ENCODE measurements around the gene BTNL9. TPM values are rescaled to one million over a fixed set of nuclear protein-coding genes. Genes with fewer than 3 reads are reported as not detected.

The BTNL9 gene
- total RNA-seq, 5 donors from 2014 or later (not counting 1 experiment from before 2014, with no cell fraction given), result 0.41 to 0.95 (median 0.66) TPM; not detected in 2

DNA sequence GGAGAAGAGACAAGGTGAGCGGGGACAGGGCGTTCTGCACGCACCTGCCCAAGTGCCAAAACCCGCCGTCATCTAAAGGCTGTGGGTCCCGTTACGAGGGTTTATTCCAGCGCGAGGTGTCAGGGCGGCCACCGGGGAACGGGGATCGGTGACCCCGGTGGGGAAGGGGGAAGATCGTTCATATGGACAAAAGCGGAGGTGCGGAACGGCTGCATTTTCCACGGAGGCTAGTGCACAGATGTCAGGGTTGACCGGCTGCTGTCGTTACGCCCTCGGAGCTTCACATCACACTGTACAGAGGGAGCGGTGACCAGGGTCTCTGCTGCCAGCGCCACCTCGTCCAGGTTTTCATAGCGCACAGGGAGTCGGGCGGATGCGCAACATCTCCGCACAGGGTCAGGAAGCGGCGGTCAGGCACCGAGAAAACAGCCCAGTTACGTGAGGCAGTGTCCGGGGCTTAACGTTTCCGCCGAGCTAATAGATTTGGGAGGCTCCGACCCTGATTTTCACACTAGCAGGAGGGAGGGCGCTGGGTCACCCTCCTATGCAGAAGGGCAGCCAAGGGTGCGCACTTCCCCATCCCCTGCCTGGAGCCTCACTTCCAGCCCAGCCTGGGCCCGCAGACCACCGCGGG, 13.5 kb downstream of the BTNL9 start:
- CTCF ChIA-PET, result no interaction called here
- Histone ChIP-seq H3K4me3 (ENCODE audit: control insufficient read depth in 1 of 2, extremely low read depth in 1 of 2, low read length in 1 of 2) (peak overlapping the region; percentile 15 to 70), H3K4me1 (ENCODE audit: control insufficient read depth in 1 of 2, extremely low read depth in 1 of 2, insufficient read depth in 2 of 2, low read length in 2 of 2) (peaks cover 0 to 14% of the 10 kb centered on the region in 2 experiments), H3K27ac (ENCODE audit: low read length) (no peak overlapping the region), H3K9me3 (no peaks in the 10 kb centered on the region), H3K36me3 (ENCODE audit: control insufficient read depth in 2 of 2, extremely low read depth in 1 of 2, insufficient read depth in 1 of 2, low read length in 1 of 2) (no peaks in the 10 kb centered on the region), H3K27me3 (replicated peaks in 1 of 2; ENCODE audit: control insufficient read depth in 2 of 2, extremely low read depth in 1 of 2, insufficient read depth in 2 of 2, low read length in 1 of 2) (peaks cover 11 to 64% of the 10 kb centered on the region in 2 experiments)
- ATAC-seq (replicated peaks in 1 of 4) (peak in 1 of 4 experiments; percentile 13), DNase-seq (no peak)
- peaks cover 17 to 21% (median 20%) of the 10 kb centered on the region in 3 donors for H3K4me1 Mint-ChIP-seq
- H3K27me3 Mint-ChIP-seq, result peaks cover 78 to 83% of the 10 kb centered on the region in 2 donors
- 6% methylated on average over 44 of the region's 45 CpGs for WGBS (ENCODE audit: insufficient coverage)
- no peaks in the 10 kb centered on the region for H3K9me3 Mint-ChIP-seq
- H3K4me3 Mint-ChIP-seq, result peak overlapping the region; percentile 59 to 81 (median 65)
- no peak overlapping the region for H3K27ac Mint-ChIP-seq
- no peaks in the 10 kb centered on the region for H3K36me3 Mint-ChIP-seq
- POLR2A ChIA-PET, result no interaction called here

DNA sequence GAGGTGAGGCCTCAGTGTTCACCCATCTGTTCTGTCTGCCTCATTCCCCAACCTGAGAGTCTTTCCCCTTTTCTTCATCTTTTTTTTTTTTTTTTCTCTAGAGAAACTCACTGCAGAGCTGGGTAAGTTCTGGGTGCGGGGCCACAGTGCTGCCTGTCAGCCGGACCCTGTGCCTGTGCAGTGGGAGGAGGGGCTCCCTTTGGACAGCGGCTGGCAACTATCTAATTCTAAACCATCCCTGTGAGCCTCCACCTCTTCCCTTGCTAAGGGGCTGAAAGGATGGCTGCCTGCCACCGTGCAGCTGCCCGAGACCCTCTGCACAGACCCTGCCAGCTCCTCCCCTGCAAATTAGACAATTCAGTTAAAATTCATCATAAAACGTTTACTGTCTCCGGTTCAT, 14.1 kb downstream of the BTNL9 start:
- Histone ChIP-seq H3K27me3 (replicated peaks in 1 of 2; ENCODE audit: control insufficient read depth in 2 of 2, extremely low read depth in 1 of 2, insufficient read depth in 2 of 2, low read length in 1 of 2) (peaks cover 11 to 69% of the 10 kb centered on the region in 2 experiments), H3K27ac (ENCODE audit: low read length) (no peak overlapping the region), H3K4me1 (ENCODE audit: control insufficient read depth in 1 of 2, extremely low read depth in 1 of 2, insufficient read depth in 2 of 2, low read length in 2 of 2) (peaks cover 0 to 14% of the 10 kb centered on the region in 2 experiments), H3K9me3 (no peaks in the 10 kb centered on the region), H3K36me3 (ENCODE audit: control insufficient read depth in 2 of 2, extremely low read depth in 1 of 2, insufficient read depth in 1 of 2, low read length in 1 of 2) (no peaks in the 10 kb centered on the region), H3K4me3 (ENCODE audit: control insufficient read depth in 1 of 2, extremely low read depth in 1 of 2, low read length in 1 of 2) (no peak overlapping the region)
- Mint-ChIP-seq H3K9me3 (no peaks in the 10 kb centered on the region), H3K27me3 (peaks cover 82 to 84% of the 10 kb centered on the region in 2 donors), H3K4me3 (peak overlapping the region; percentile 31 to 81 (median 42)), H3K4me1 (peaks cover 20 to 21% (median 21%) of the 10 kb centered on the region in 3 donors), H3K27ac (no peak overlapping the region), H3K36me3 (no peaks in the 10 kb centered on the region)
- ChIA-PET CTCF (no interaction called here), POLR2A (no interaction called here)
- ATAC-seq (replicated peaks in 1 of 4) (no peak), DNase-seq (no peak)
- 42% methylated on average over 6 of the region's 7 CpGs for WGBS (ENCODE audit: insufficient coverage)

GRCh38 chr5:181054871-181055459, 14.9 kb downstream of the BTNL9 start:
- no peaks in the 10 kb centered on the region for H3K9me3 ChIP-seq
- no peak overlapping the region for H3K4me3 ChIP-seq (ENCODE audit: control insufficient read depth in 1 of 2, extremely low read depth in 1 of 2, low read length in 1 of 2)
- 47% methylated on average over 3 of the region's 7 CpGs for WGBS (ENCODE audit: insufficient coverage)
- ChIA-PET POLR2A (interaction anchor here in 1 of 2 donors (0.6 kb wide), 1 partner anchor 130 kb away, joined by 5 read pairs; no protein-coding TSS in a partner anchor), CTCF (no interaction called here)
- H3K9me3 Mint-ChIP-seq, result no peaks in the 10 kb centered on the region
- no peak overlapping the region for H3K27ac Mint-ChIP-seq
- H3K27me3 Mint-ChIP-seq, result peaks cover 76 to 82% of the 10 kb centered on the region in 2 donors
- no peaks in the 10 kb centered on the region for H3K36me3 Mint-ChIP-seq
- peaks cover 0 to 17% of the 10 kb centered on the region in 2 experiments for H3K4me1 ChIP-seq (ENCODE audit: control insufficient read depth in 1 of 2, extremely low read depth in 1 of 2, insufficient read depth in 2 of 2, low read length in 2 of 2)
- H3K27me3 ChIP-seq (replicated peaks in 1 of 2; ENCODE audit: control insufficient read depth in 2 of 2, extremely low read depth in 1 of 2, insufficient read depth in 2 of 2, low read length in 1 of 2), result peaks cover 11 to 72% of the 10 kb centered on the region in 2 experiments
- no peak overlapping the region for H3K27ac ChIP-seq (ENCODE audit: low read length)
- H3K4me3 Mint-ChIP-seq, result peak overlapping the region in 1 of 3 donors; percentile 81
- ATAC-seq (replicated peaks in 1 of 4) (no peak), DNase-seq (no peak)
- H3K4me1 Mint-ChIP-seq, result peaks cover 20 to 21% (median 21%) of the 10 kb centered on the region in 3 donors
- no peaks in the 10 kb centered on the region for H3K36me3 ChIP-seq (ENCODE audit: control insufficient read depth in 2 of 2, extremely low read depth in 1 of 2, insufficient read depth in 1 of 2, low read length in 1 of 2)

DNA sequence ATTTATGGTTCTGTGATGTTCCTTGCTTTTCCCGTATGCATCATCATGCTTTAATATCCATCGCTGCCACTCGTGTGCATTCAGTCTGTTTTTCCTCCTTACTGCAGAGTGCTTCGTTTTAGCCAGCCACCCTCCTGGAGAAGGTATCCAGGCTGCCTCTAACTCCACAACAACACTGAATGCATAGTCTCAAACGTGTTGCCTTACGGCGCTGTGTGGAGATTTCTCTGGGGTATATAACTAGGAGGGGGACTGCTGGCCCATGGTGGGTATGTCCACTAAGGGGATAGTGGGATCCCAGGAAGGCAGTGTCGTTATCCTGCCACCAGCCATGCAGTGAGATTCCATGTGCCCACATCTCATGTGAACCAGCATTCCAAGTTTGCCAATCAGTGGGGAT, 16.4 kb downstream of the BTNL9 start:
- ChIA-PET POLR2A (no interaction called here), CTCF (no interaction called here)
- no peak for DNase-seq
- Histone ChIP-seq H3K36me3 (ENCODE audit: control insufficient read depth in 2 of 2, extremely low read depth in 1 of 2, insufficient read depth in 1 of 2, low read length in 1 of 2) (no peaks in the 10 kb centered on the region), H3K4me1 (ENCODE audit: control insufficient read depth in 1 of 2, extremely low read depth in 1 of 2, insufficient read depth in 2 of 2, low read length in 2 of 2) (peaks cover 0 to 17% of the 10 kb centered on the region in 2 experiments), H3K27ac (ENCODE audit: low read length) (no peak overlapping the region), H3K27me3 (replicated peaks in 1 of 2; ENCODE audit: control insufficient read depth in 2 of 2, extremely low read depth in 1 of 2, insufficient read depth in 2 of 2, low read length in 1 of 2) (peaks cover 11 to 71% of the 10 kb centered on the region in 2 experiments), H3K4me3 (ENCODE audit: control insufficient read depth in 1 of 2, extremely low read depth in 1 of 2, low read length in 1 of 2) (no peak overlapping the region), H3K9me3 (no peaks in the 10 kb centered on the region)
- Mint-ChIP-seq H3K27me3 (peaks cover 77 to 82% of the 10 kb centered on the region in 2 donors), H3K9me3 (no peaks in the 10 kb centered on the region), H3K4me1 (peaks cover 20 to 21% (median 21%) of the 10 kb centered on the region in 3 donors), H3K36me3 (no peaks in the 10 kb centered on the region), H3K27ac (no peak overlapping the region), H3K4me3 (no peak overlapping the region)
- WGBS (ENCODE audit: insufficient coverage), result 81% methylated on average over 4 of the region's 8 CpGs
- ATAC-seq (replicated peaks in 1 of 4), result no peak

DNA sequence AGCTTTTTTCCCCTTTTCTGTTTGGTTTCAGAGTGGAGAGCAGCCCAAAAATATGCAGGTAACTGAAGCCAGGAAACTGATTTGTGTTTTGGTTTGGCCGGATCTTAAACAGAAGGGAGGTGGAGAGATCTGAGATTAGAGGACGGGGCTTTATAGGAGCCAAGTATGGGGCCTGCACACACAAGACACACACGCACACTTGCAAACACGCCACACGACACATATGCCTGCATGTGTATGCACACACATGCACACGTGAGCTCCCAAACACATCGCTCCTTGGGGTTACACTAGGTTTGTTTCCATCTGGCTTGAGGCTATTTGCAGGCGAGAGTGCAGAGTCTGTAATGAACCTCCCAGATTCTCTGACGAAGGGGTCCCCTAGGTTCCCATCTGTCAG, 18.3 kb downstream of the BTNL9 start:
- no peaks in the 10 kb centered on the region for H3K36me3 Mint-ChIP-seq
- peaks cover 12 to 15% (median 14%) of the 10 kb centered on the region in 3 donors for H3K4me1 Mint-ChIP-seq
- Histone ChIP-seq H3K4me1 (ENCODE audit: control insufficient read depth in 1 of 2, extremely low read depth in 1 of 2, insufficient read depth in 2 of 2, low read length in 2 of 2) (peaks cover 0 to 11% of the 10 kb centered on the region in 2 experiments), H3K36me3 (ENCODE audit: control insufficient read depth in 2 of 2, extremely low read depth in 1 of 2, insufficient read depth in 1 of 2, low read length in 1 of 2) (no peaks in the 10 kb centered on the region), H3K27ac (ENCODE audit: low read length) (no peak overlapping the region), H3K27me3 (replicated peaks in 1 of 2; ENCODE audit: control insufficient read depth in 2 of 2, extremely low read depth in 1 of 2, insufficient read depth in 2 of 2, low read length in 1 of 2) (peaks cover 11 to 67% of the 10 kb centered on the region in 2 experiments), H3K4me3 (ENCODE audit: control insufficient read depth in 1 of 2, extremely low read depth in 1 of 2, low read length in 1 of 2) (no peak overlapping the region), H3K9me3 (no peaks in the 10 kb centered on the region)
- H3K27me3 Mint-ChIP-seq, result peaks cover 83 to 92% of the 10 kb centered on the region in 2 donors
- no peaks in the 10 kb centered on the region for H3K9me3 Mint-ChIP-seq
- no peak overlapping the region for H3K27ac Mint-ChIP-seq
- no peak for DNase-seq
- H3K4me3 Mint-ChIP-seq, result no peak overlapping the region
- ChIA-PET CTCF (no interaction called here), POLR2A (no interaction called here)
- WGBS (ENCODE audit: insufficient coverage), result 90% methylated on average over 3 of the region's 9 CpGs
- no peak for ATAC-seq (replicated peaks in 1 of 4)

DNA sequence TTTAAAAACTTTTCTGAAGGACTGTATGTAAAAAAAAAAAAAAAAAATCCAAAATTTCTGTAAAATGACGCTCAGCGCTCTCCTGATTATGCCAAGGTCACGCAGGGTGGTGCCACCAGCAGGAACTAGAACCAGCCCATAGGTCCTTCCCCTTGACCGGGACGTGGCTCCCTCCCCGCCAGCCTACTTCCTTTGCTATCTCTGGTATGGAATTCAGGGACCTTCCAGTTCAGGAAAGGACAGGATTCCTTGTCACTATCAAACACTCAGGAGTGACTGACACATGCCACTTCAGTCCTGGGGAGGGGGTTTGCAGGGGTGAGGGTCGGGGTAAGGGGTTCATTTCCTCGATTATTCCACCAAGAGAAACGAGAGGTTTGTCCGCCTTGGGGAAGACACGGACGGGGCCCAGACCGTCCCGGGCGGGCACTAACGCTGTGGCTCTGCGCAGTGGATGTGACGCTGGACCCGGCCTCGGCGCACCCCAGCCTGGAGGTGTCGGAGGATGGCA, 18.8 kb downstream of the BTNL9 start:
- CTCF ChIA-PET, result no interaction called here
- no peak overlapping the region for H3K27ac Mint-ChIP-seq
- DNase-seq (no peak), ATAC-seq (replicated peaks in 1 of 4) (no peak)
- no peaks in the 10 kb centered on the region for H3K36me3 ChIP-seq (ENCODE audit: control insufficient read depth in 2 of 2, extremely low read depth in 1 of 2, insufficient read depth in 1 of 2, low read length in 1 of 2)
- no peaks in the 10 kb centered on the region for H3K9me3 Mint-ChIP-seq
- no peak overlapping the region for H3K4me3 Mint-ChIP-seq
- no peak overlapping the region for H3K4me3 ChIP-seq (ENCODE audit: control insufficient read depth in 1 of 2, extremely low read depth in 1 of 2, low read length in 1 of 2)
- H3K27me3 ChIP-seq (replicated peaks in 1 of 2; ENCODE audit: control insufficient read depth in 2 of 2, extremely low read depth in 1 of 2, insufficient read depth in 2 of 2, low read length in 1 of 2), result peaks cover 11 to 67% of the 10 kb centered on the region in 2 experiments
- H3K4me1 ChIP-seq (ENCODE audit: control insufficient read depth in 1 of 2, extremely low read depth in 1 of 2, insufficient read depth in 2 of 2, low read length in 2 of 2), result peaks cover 0 to 5% of the 10 kb centered on the region in 2 experiments
- H3K4me1 Mint-ChIP-seq, result peaks cover 7 to 10% (median 9%) of the 10 kb centered on the region in 3 donors
- no peaks in the 10 kb centered on the region for H3K9me3 ChIP-seq
- no peaks in the 10 kb centered on the region for H3K36me3 Mint-ChIP-seq
- POLR2A ChIA-PET, result no interaction called here
- no peak overlapping the region for H3K27ac ChIP-seq (ENCODE audit: low read length)
- H3K27me3 Mint-ChIP-seq, result peaks cover 81 to 89% of the 10 kb centered on the region in 2 donors
- WGBS (ENCODE audit: insufficient coverage), result 22% methylated on average over 20 of the region's 22 CpGs
